HG02763 (cell line): ENCODE data around the gene CPXM1.
"Not testable (repeated sequence)": the region's sequence is repeated elsewhere in the genome, so short reads cannot be mapped to it uniquely, and the experiment has no call there.

Source experiments
- ATAC-seq: cut with Tn5 transposase; IDR thresholded peaks from one replicate; pipeline ENCODE4 v1.9.1; 2021; ENCODE audit warnings: mild to moderate bottlenecking, moderate library complexity; ENCODE audit not compliant: unreplicated experiment

The CPXM1 gene

GRCh38 chr20:2800521-2801285, at the start of gene CPXM1:
TSS of gene CPXM1 (minus strand) at chr20:2800627. CDS start at chr20:2800572, 55 bp downstream.
- peak; percentile 42 for ATAC-seq

- no peak for ATAC-seq
These were observed 49.1 kb upstream of the CPXM1 start for GRCh38 chr20:2849529-2849928.

GRCh38 chr20:2847802-2848201, 47.4 kb upstream of the CPXM1 start:
- no peak for ATAC-seq

- ATAC-seq = no peak
These were observed 46.3 kb upstream of the CPXM1 start for GRCh38 chr20:2846698-2847097.

- no peak for ATAC-seq
These were observed 45.2 kb upstream of the CPXM1 start for GRCh38 chr20:2845607-2846006.

- peak; percentile 18 for ATAC-seq
These were observed 40.6 kb upstream of the CPXM1 start for GRCh38 chr20:2840967-2841531.

- peak; percentile 96 for ATAC-seq
These were observed 39.9 kb upstream of the CPXM1 start, which contains the start of the genes PCED1A and VPS16 for GRCh38 chr20:2840138-2840966. TSS of gene PCED1A (minus strand) at chr20:2840655. CDS start at chr20:2839912, 743 bp downstream. TSS of gene VPS16 (plus strand) at chr20:2840745. CDS start at chr20:2840775, 30 bp downstream.

GRCh38 chr20:2839732-2840137, 39.3 kb upstream of the CPXM1 start:
- peak; percentile 4 for ATAC-seq

- ATAC-seq = no peak
These were observed 38.6 kb upstream of the CPXM1 start for GRCh38 chr20:2838847-2839671.

- ATAC-seq = no peak
These were observed 37.9 kb upstream of the CPXM1 start for GRCh38 chr20:2838170-2838797.

- ATAC-seq = no peak
These were observed 37.0 kb upstream of the CPXM1 start for GRCh38 chr20:2837221-2837960.

GRCh38 chr20:2836035-2836434, 35.6 kb upstream of the CPXM1 start:
- no peak for ATAC-seq

- no peak for ATAC-seq
These were observed 34.9 kb upstream of the CPXM1 start for GRCh38 chr20:2835331-2835796.

- ATAC-seq = no peak
These were observed 34.1 kb upstream of the CPXM1 start for GRCh38 chr20:2834401-2835110.

GRCh38 chr20:2833761-2834160, 33.3 kb upstream of the CPXM1 start:
- no peak for ATAC-seq

- not testable (repeated sequence) for ATAC-seq
These were observed 30.8 kb upstream of the CPXM1 start for GRCh38 chr20:2831206-2831605.

- no peak for ATAC-seq
These were observed 28.9 kb upstream of the CPXM1 start for GRCh38 chr20:2829376-2829775.

- no peak for ATAC-seq
These were observed 26.2 kb upstream of the CPXM1 start for GRCh38 chr20:2826655-2827054.

- no peak for ATAC-seq
These were observed 25.3 kb upstream of the CPXM1 start for GRCh38 chr20:2825761-2826160.
